Fibroblast of lung (primary cell): ENCODE measurements around the gene F2R.

ENCODE experiments used
- EZH2 ChIP-seq: IDR thresholded peaks from 2 replicates; pipeline ENCODE4 v1.5.1; 2012; ENCODE audit warnings: low read length, control low read depth, mild to moderate bottlenecking; ENCODE audit errors: missing control alignments
- TF ChIP-seq, protein P1 (sequence below), 2 donors: IDR thresholded peaks in 1 of 2; conservative IDR thresholded peaks in 1 of 2; 1 replicate in 1 of 2; 2 replicates in 1 of 2; pipeline ENCODE4 v1.5.1; 2011 to 2012; ENCODE audit warnings: low read length in 2 of 2, control low read depth in 1 of 2, inconsistent platforms in 1 of 2, low read depth in 1 of 2, mild to moderate bottlenecking in 1 of 2

DNA sequence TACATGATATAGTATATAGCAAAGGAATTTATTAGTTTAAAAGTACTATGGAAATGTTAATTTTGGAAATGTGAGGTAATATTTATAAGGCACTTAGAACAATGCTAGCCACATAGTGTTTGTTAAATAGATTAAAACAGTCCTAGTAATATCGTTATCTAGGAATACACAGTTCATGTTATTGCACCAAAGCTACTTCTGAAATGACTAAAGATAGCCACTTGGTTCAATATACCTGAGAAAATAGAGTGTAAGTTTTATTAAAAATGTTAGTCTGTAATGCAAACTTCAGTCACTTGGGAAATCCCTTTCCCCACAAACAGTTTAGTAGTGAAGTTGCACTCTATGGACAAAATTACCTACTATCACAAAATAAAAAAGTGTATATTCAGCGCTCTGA, 15.4 kb upstream of the F2R start:
- TF ChIP-seq, protein P1, sequence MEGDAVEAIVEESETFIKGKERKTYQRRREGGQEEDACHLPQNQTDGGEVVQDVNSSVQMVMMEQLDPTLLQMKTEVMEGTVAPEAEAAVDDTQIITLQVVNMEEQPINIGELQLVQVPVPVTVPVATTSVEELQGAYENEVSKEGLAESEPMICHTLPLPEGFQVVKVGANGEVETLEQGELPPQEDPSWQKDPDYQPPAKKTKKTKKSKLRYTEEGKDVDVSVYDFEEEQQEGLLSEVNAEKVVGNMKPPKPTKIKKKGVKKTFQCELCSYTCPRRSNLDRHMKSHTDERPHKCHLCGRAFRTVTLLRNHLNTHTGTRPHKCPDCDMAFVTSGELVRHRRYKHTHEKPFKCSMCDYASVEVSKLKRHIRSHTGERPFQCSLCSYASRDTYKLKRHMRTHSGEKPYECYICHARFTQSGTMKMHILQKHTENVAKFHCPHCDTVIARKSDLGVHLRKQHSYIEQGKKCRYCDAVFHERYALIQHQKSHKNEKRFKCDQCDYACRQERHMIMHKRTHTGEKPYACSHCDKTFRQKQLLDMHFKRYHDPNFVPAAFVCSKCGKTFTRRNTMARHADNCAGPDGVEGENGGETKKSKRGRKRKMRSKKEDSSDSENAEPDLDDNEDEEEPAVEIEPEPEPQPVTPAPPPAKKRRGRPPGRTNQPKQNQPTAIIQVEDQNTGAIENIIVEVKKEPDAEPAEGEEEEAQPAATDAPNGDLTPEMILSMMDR (conservative IDR thresholded peaks at IDR 0.05 in 1 of 2, IDR thresholded peaks at IDR 0.05 in 1 of 2; ENCODE audit: low read depth in 1 of 2, low read length in 2 of 2): no peak
- no peak for TF ChIP-seq EZH2
